ENCODE results near the gene C12orf60. TPM values are rescaled to one million over a fixed set of nuclear protein-coding genes. Genes with fewer than 3 reads are reported as not detected.

C12orf60 gene
- total and polyA plus RNA-seq, 3 donors from 2014 or later = 5.3 to 20.6 (median 11.7) TPM

DNA sequence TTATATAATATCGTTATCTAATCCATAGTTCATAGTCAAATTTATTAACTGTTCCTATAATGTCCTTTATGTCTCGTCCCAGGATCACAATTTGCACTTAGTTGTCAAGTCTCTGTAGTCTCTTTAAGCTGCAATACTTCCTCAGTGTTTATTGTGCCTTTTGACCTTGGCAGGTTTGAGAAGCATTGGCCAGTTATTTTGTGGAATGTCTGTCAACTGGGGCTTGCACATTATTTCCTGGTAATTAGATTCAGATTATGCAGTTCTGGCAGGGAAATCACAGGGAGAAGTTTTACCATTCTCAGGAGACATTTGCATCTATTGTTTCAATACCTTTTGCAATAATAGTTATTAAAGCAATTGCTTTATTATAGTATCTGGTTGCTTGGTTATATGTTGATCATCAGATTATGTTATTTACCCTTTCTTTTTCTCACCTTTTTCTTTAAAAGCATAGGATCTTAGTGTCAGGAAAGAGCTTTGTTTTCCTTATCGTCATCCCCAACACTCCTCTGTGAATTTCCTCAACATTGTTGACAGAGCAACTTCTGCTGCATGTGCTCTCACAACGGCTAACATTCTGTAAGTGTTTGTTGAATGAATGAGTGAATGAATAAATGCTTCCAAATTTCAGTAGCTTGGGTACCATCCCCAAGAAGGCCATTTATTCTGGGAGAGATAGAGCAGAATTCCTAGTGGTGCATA lies 43.6 kb downstream of the C12orf60 start:
- H3K4me1 ChIP-seq = peaks cover 15% of the 10 kb centered on the region
- H3K27me3 ChIP-seq = no peaks in the 10 kb centered on the region
- H3K4me3 ChIP-seq = no peak overlapping the region
- no peak for DNase-seq
- WGBS, 2 donors = 39 to 51% methylated on average over 4 of the region's 4 CpGs
- intact Hi-C loops (cut with DNase I; ENCODE audit: low total_unique reads) = loop anchor here (10.0 kb wide), 1 partner anchor 48 kb away; no protein-coding TSS in a partner anchor
- no peaks in the 10 kb centered on the region for H3K36me3 ChIP-seq (ENCODE audit: low read depth, missing control alignments)
- TF ChIP-seq, protein P1, sequence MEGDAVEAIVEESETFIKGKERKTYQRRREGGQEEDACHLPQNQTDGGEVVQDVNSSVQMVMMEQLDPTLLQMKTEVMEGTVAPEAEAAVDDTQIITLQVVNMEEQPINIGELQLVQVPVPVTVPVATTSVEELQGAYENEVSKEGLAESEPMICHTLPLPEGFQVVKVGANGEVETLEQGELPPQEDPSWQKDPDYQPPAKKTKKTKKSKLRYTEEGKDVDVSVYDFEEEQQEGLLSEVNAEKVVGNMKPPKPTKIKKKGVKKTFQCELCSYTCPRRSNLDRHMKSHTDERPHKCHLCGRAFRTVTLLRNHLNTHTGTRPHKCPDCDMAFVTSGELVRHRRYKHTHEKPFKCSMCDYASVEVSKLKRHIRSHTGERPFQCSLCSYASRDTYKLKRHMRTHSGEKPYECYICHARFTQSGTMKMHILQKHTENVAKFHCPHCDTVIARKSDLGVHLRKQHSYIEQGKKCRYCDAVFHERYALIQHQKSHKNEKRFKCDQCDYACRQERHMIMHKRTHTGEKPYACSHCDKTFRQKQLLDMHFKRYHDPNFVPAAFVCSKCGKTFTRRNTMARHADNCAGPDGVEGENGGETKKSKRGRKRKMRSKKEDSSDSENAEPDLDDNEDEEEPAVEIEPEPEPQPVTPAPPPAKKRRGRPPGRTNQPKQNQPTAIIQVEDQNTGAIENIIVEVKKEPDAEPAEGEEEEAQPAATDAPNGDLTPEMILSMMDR (IDR thresholded peaks at IDR 0.05) = no peak
- no peak for TF ChIP-seq POLR2A (IDR thresholded peaks at IDR 0.05)
- peak overlapping the region in 1 of 2 donors; percentile 70 for H3K27ac ChIP-seq
- no peaks in the 10 kb centered on the region for H3K9me3 ChIP-seq

DNA sequence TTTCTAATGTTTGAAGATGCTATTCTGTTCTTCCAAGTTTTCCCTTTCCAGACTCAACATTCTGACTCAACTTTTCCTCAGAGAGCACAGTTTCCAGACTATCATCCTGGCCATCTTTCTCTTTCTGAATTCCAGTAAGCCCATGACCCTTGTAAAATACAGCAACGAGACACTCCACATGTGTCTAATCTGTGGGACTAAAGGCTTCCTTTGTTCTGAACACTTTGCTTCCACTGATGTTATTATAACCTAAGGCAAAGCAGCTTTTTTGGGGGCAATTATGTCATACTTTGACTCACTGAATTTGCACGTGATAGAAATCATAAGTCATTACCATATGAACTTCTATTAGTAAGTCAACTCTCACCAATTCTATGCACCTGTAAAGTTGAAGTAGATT lies 46.2 kb downstream of the C12orf60 start:
- H3K36me3 ChIP-seq (ENCODE audit: low read depth, missing control alignments) = no peaks in the 10 kb centered on the region
- intact Hi-C loops (cut with DNase I; ENCODE audit: low total_unique reads) = loop anchor here (10.0 kb wide), 1 partner anchor 45 kb away; no protein-coding TSS in a partner anchor
- H3K9me3 ChIP-seq = no peaks in the 10 kb centered on the region
- 35 to 48% methylated on average over 2 of the region's 2 CpGs for WGBS, 2 donors
- TF ChIP-seq, protein P1 (IDR thresholded peaks at IDR 0.05) = no peak
- no peak for TF ChIP-seq POLR2A (IDR thresholded peaks at IDR 0.05)
- peak overlapping the region in 1 of 2 donors; percentile 50 for H3K27ac ChIP-seq
- no peak for DNase-seq
- peaks cover 22% of the 10 kb centered on the region for H3K4me1 ChIP-seq
- no peaks in the 10 kb centered on the region for H3K27me3 ChIP-seq
- no peak overlapping the region for H3K4me3 ChIP-seq

DNA sequence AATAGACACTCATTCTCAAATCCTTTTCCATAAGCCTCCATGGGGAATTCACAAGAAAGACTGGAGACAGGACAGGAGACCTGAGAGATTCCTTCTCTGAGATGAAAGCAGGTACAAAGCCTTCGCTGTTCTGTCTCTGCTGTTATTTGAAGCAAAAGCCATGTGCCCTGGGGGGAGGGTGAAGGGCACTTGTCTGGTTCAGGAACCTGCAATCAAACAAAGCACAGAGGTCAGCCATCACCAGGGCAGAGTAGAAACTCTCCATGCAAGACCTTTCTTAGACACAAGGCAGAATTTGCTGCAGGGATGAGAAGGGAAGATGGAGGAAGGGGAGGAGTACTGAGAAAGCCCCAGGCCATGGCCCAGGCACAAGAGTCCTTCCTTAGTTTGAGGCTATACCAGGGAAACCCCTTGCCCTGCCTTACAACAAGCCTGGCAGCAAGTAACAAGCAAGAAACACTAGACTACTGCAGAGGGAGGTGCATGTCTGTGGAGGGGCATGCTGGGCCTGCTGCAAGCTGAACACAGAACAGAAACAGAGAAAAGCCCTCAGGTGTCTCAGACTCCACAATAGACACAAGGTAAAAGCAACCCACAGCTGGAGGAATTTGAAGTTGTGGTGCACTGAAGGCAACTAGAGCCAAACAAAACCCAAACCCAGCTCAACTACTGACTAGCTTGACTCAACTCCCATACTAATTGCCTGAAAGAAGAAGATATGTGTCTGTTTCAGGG lies 47.6 kb downstream of the C12orf60 start:
- H3K27ac ChIP-seq = no peak overlapping the region
- TF ChIP-seq, protein P1 (IDR thresholded peaks at IDR 0.05) = no peak
- no peak for TF ChIP-seq POLR2A (IDR thresholded peaks at IDR 0.05)
- no peak overlapping the region for H3K4me3 ChIP-seq
- DNase-seq = no peak
- intact Hi-C loops (cut with DNase I; ENCODE audit: low total_unique reads) = no loop called here
- no peaks in the 10 kb centered on the region for H3K9me3 ChIP-seq
- 0 to 3% methylated on average over 1 of the region's 1 CpG for WGBS, 2 donors
- H3K36me3 ChIP-seq (ENCODE audit: low read depth, missing control alignments) = no peaks in the 10 kb centered on the region
- H3K27me3 ChIP-seq = no peaks in the 10 kb centered on the region
- H3K4me1 ChIP-seq = peaks cover 19% of the 10 kb centered on the region

DNA sequence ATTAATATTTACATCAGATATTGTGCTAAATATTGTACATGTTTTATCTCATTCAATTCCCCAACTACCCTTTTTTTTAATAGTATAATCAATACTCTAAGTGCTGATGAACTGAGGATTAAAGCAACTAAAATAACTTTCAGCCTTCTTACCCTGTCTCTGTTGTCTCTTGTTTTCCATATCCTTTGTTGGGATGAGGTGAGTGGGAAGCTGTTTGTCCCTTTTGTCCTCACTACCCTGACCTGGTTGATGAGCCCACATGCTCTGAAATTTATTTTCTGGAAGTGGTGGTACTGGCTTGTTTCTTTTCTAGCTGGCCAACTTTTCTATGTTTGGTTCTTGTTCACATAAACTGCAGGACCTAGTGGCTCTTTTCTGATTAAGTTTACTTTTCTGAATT lies 49.4 kb downstream of the C12orf60 start:
- Histone ChIP-seq H3K27me3 (no peaks in the 10 kb centered on the region), H3K9me3 (no peaks in the 10 kb centered on the region), H3K27ac (no peak overlapping the region), H3K4me3 (no peak overlapping the region), H3K36me3 (ENCODE audit: low read depth, missing control alignments) (no peaks in the 10 kb centered on the region), H3K4me1 (peaks cover 11% of the 10 kb centered on the region)
- TF ChIP-seq POLR2A (IDR thresholded peaks at IDR 0.05) = no peak
- TF ChIP-seq, protein P1 (IDR thresholded peaks at IDR 0.05) = no peak
- intact Hi-C loops (cut with DNase I; ENCODE audit: low total_unique reads) = no loop called here
- DNase-seq = no peak
